SK-N-SH treated with all-trans-retinoic acid at 6 μM for 48 hours (cell line): Measurements from ENCODE around the gene CNMD.

Experiments used
- ATAC-seq: fragments of 200-7000 bp; cut with Tn5 transposase; 3 replicates; pipeline ENCODE4 v1.9.1; 2020; ENCODE audit warnings: mild to moderate bottlenecking, moderate library complexity
- ARNTL ChIP-seq: fragments of 450-650 bp; formaldehyde crosslinking; IDR thresholded peaks from 2 replicates; pipeline ENCODE4 v1.5.0; 2020; ENCODE audit warnings: low read depth, mild to moderate bottlenecking, moderate library complexity, borderline replicate concordance
- CSDC2 ChIP-seq: fragments of 250-450 bp; sonication (Bioruptor Pico); IDR thresholded peaks from 2 replicates; pipeline ENCODE4 v1.5.0; 2020; ENCODE audit warnings: mild to moderate bottlenecking, moderate library complexity
- ESRRG ChIP-seq: fragments of 250-450 bp; sonication (Bioruptor Pico); IDR thresholded peaks from 2 replicates; pipeline ENCODE4 v1.6.1; 2021; ENCODE audit warnings: mild to moderate bottlenecking
- GLIS3 ChIP-seq: fragments of 250-450 bp; sonication (Bioruptor Pico); IDR thresholded peaks from 2 replicates; pipeline ENCODE4 v1.5.0; 2020; ENCODE audit warnings: mild to moderate bottlenecking, moderate library complexity
- ISL1 ChIP-seq: fragments of 250-450 bp; sonication (Bioruptor Pico); IDR thresholded peaks from 2 replicates; pipeline ENCODE4 v2.1.2; 2022; ENCODE audit warnings: mild to moderate bottlenecking, moderate library complexity
- OSR1 ChIP-seq: fragments of 250-450 bp; sonication (Bioruptor Pico); IDR thresholded peaks from 2 replicates; pipeline ENCODE4 v1.8.0; 2022; ENCODE audit warnings: moderate library complexity, mild to moderate bottlenecking, inconsistent platforms
- PPARA ChIP-seq: fragments of 250-450 bp; sonication (Bioruptor Pico); IDR thresholded peaks from 2 replicates; pipeline ENCODE4 v1.5.0; 2020; ENCODE audit warnings: mild to moderate bottlenecking, borderline replicate concordance
- SNAI2 ChIP-seq: fragments of 250-450 bp; sonication (Bioruptor Pico); IDR thresholded peaks from 2 replicates; pipeline ENCODE4 v1.5.0; 2020; ENCODE audit warnings: mild to moderate bottlenecking, moderate library complexity
- TCF4 ChIP-seq: fragments of 250-450 bp; sonication (Bioruptor Pico); IDR thresholded peaks from 2 replicates; pipeline ENCODE4 v1.8.0; 2021; ENCODE audit warnings: mild to moderate bottlenecking, moderate library complexity, borderline replicate concordance
- TOX ChIP-seq: fragments of 250-450 bp; sonication (Bioruptor Pico); IDR thresholded peaks from 2 replicates; pipeline ENCODE4 v1.8.0; 2021; ENCODE audit warnings: mild to moderate bottlenecking, moderate library complexity, borderline replicate concordance
- ZC3H10 ChIP-seq: fragments of 250-450 bp; sonication (Bioruptor Pico); IDR thresholded peaks from 2 replicates; pipeline ENCODE4 v1.5.1; 2021; ENCODE audit warnings: mild to moderate bottlenecking, moderate library complexity
- ZFP3 ChIP-seq: fragments of 250-450 bp; sonication (Bioruptor Pico); IDR thresholded peaks from 2 replicates; pipeline ENCODE4 v1.5.0; 2020; ENCODE audit warnings: mild to moderate bottlenecking, moderate library complexity
- ZFP30 ChIP-seq: fragments of 450-650 bp; formaldehyde crosslinking; IDR thresholded peaks from 2 replicates; pipeline ENCODE4 v1.5.0; 2022; ENCODE audit warnings: mild to moderate bottlenecking, moderate library complexity
- ZNF565 ChIP-seq: fragments of 450-650 bp; formaldehyde crosslinking; conservative IDR thresholded peaks from 2 replicates; pipeline ENCODE4 v1.5.0; 2020; ENCODE audit warnings: low read depth, mild to moderate bottlenecking, moderate library complexity
- ZNF70 ChIP-seq: fragments of 450-650 bp; formaldehyde crosslinking; IDR thresholded peaks from 2 replicates; pipeline ENCODE4 v1.5.0; 2020; ENCODE audit warnings: mild to moderate bottlenecking, moderate library complexity
- ZNF8 ChIP-seq: fragments of 450-650 bp; formaldehyde crosslinking; IDR thresholded peaks from 2 replicates; pipeline ENCODE4 v1.5.0; 2020; ENCODE audit warnings: mild to moderate bottlenecking, moderate library complexity
- TF ChIP-seq, protein P1 (sequence below): fragments of 250-450 bp; sonication (Bioruptor Pico); IDR thresholded peaks from 2 replicates; pipeline ENCODE4 v1.8.0; 2021; ENCODE audit warnings: low read depth, mild to moderate bottlenecking, moderate library complexity, borderline replicate concordance
- TF ChIP-seq, protein P2 (sequence below): fragments of 250-450 bp; sonication (Bioruptor Pico); IDR thresholded peaks from 2 replicates; pipeline ENCODE4 v1.5.1; 2021; ENCODE audit warnings: mild to moderate bottlenecking, moderate library complexity
- TF ChIP-seq, protein P3 (sequence below): fragments of 250-450 bp; sonication (Bioruptor Pico); IDR thresholded peaks from 2 replicates; pipeline ENCODE4 v1.5.0; 2020; ENCODE audit warnings: mild to moderate bottlenecking, moderate library complexity
- TF ChIP-seq, protein P4 (sequence below): fragments of 250-450 bp; sonication (Bioruptor Pico); IDR thresholded peaks from 2 replicates; pipeline ENCODE4 v1.5.1; 2020; ENCODE audit warnings: low read depth, mild to moderate bottlenecking, moderate library complexity

CNMD gene

DNA sequence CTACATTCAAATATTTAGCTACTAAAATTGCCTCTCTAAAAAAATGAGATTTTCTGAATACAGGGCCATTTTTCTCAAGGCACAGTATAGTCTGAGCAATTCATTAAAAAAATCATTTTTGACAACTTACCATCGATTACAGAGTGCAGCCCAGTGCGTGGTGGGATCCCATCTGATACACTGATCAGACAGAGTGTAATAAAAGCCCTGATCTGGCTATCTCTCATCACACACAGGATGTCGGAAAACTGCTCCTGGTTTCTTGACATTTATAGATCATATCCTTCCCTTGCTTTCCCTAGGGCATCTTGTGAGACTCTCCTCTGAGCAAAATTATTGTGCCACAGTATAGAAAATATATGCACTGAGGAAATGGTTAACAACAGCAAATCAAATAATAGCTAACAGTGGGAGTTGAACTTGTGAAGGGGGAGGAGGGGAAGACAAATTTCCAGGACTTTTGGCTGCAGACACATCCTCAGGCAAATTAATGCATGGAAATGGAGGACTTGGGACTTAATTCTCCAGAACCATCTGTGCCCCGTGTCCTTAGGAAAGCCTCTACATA is 28.4 kb upstream of the CNMD start:
- ATAC-seq = no peak

DNA sequence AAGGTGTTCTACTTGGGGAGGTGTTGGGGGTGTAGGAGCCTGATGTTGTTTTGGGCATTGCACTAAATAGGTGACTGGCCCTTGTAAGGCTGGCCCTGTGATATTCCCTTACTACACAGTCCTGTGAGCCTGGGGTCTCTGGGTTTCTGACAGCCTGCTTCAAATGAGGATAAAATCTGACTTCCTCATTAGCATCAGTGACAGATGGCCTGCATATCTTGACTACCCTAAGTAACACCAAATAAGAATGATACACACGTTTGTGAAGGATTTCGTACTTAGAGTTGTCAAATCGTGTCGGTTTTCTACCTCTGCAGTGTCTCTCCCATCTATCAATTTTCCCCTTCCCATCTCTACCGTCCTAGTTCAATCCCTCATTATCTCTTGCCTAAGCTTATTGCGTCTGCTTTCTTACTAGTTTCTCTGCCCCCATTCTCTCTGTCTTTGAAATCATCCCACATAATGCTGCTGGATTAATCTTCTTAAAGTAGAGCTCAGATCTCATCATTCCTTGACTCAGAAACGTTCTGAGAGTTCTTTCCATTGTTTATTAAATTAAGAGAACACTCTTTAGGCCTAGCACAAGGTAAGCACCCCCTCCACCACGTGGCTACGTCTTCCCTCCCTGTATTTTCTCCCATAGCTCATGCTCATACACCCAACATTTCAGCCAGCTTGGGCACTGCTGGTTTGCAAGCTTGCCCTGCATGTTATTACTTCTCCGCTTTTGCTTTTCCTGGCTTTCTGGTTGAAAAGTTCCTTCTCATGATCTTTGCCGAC is 26.2 kb upstream of the CNMD start:
- ATAC-seq = no peak
- TF ChIP-seq OSR1 (CRISPR knock-in tag) = no peak
- TF ChIP-seq ZNF70 (CRISPR knock-in tag) = no peak
- TF ChIP-seq, protein P1, sequence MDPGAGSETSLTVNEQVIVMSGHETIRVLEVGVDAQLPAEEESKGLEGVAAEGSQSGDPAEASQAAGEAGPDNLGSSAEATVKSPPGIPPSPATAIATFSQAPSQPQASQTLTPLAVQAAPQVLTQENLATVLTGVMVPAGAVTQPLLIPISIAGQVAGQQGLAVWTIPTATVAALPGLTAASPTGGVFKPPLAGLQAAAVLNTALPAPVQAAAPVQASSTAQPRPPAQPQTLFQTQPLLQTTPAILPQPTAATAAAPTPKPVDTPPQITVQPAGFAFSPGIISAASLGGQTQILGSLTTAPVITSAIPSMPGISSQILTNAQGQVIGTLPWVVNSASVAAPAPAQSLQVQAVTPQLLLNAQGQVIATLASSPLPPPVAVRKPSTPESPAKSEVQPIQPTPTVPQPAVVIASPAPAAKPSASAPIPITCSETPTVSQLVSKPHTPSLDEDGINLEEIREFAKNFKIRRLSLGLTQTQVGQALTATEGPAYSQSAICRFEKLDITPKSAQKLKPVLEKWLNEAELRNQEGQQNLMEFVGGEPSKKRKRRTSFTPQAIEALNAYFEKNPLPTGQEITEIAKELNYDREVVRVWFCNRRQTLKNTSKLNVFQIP (CRISPR knock-in tag) = no peak
- no peak for TF ChIP-seq TOX (CRISPR knock-in tag)
- TF ChIP-seq SNAI2 (CRISPR knock-in tag) = no peak
- no peak for TF ChIP-seq ISL1 (CRISPR knock-in tag)
- TF ChIP-seq ZFP30 = no peak
- TF ChIP-seq, protein P2, sequence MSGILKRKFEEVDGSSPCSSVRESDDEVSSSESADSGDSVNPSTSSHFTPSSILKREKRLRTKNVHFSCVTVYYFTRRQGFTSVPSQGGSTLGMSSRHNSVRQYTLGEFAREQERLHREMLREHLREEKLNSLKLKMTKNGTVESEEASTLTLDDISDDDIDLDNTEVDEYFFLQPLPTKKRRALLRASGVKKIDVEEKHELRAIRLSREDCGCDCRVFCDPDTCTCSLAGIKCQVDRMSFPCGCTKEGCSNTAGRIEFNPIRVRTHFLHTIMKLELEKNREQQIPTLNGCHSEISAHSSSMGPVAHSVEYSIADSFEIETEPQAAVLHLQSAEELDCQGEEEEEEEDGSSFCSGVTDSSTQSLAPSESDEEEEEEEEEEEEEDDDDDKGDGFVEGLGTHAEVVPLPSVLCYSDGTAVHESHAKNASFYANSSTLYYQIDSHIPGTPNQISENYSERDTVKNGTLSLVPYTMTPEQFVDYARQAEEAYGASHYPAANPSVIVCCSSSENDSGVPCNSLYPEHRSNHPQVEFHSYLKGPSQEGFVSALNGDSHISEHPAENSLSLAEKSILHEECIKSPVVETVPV (CRISPR knock-in tag) = no peak
- TF ChIP-seq ZNF565 (CRISPR knock-in tag) = no peak
- TF ChIP-seq ZC3H10 (CRISPR knock-in tag) = no peak
- no peak for TF ChIP-seq PPARA (CRISPR knock-in tag)
- TF ChIP-seq GLIS3 (CRISPR knock-in tag) = no peak

More for the DNA sequence above, 28.4 kb upstream of the CNMD start:
- TF ChIP-seq ZC3H10 (CRISPR knock-in tag) = no peak
- TF ChIP-seq ARNTL (CRISPR knock-in tag) = no peak
- TF ChIP-seq ZNF565 (CRISPR knock-in tag) = no peak
- TF ChIP-seq ZNF8 (CRISPR knock-in tag) = no peak
- no peak for TF ChIP-seq TCF4 (CRISPR knock-in tag)
- TF ChIP-seq ESRRG (CRISPR knock-in tag) = no peak
- no peak for TF ChIP-seq OSR1 (CRISPR knock-in tag)
- no peak for TF ChIP-seq PPARA (CRISPR knock-in tag)
- TF ChIP-seq ZFP30 = no peak
- no peak for TF ChIP-seq CSDC2 (CRISPR knock-in tag)
- no peak for TF ChIP-seq SNAI2 (CRISPR knock-in tag)
- no peak for TF ChIP-seq TOX (CRISPR knock-in tag)
- TF ChIP-seq, protein P3, sequence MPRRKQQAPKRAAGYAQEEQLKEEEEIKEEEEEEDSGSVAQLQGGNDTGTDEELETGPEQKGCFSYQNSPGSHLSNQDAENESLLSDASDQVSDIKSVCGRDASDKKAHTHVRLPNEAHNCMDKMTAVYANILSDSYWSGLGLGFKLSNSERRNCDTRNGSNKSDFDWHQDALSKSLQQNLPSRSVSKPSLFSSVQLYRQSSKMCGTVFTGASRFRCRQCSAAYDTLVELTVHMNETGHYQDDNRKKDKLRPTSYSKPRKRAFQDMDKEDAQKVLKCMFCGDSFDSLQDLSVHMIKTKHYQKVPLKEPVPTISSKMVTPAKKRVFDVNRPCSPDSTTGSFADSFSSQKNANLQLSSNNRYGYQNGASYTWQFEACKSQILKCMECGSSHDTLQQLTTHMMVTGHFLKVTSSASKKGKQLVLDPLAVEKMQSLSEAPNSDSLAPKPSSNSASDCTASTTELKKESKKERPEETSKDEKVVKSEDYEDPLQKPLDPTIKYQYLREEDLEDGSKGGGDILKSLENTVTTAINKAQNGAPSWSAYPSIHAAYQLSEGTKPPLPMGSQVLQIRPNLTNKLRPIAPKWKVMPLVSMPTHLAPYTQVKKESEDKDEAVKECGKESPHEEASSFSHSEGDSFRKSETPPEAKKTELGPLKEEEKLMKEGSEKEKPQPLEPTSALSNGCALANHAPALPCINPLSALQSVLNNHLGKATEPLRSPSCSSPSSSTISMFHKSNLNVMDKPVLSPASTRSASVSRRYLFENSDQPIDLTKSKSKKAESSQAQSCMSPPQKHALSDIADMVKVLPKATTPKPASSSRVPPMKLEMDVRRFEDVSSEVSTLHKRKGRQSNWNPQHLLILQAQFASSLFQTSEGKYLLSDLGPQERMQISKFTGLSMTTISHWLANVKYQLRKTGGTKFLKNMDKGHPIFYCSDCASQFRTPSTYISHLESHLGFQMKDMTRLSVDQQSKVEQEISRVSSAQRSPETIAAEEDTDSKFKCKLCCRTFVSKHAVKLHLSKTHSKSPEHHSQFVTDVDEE (CRISPR knock-in tag) = no peak
- TF ChIP-seq GLIS3 (CRISPR knock-in tag) = no peak
- TF ChIP-seq ISL1 (CRISPR knock-in tag) = no peak
- no peak for TF ChIP-seq ZNF70 (CRISPR knock-in tag)
- TF ChIP-seq, protein P2 (CRISPR knock-in tag) = no peak
- TF ChIP-seq, protein P1 (CRISPR knock-in tag) = no peak

DNA sequence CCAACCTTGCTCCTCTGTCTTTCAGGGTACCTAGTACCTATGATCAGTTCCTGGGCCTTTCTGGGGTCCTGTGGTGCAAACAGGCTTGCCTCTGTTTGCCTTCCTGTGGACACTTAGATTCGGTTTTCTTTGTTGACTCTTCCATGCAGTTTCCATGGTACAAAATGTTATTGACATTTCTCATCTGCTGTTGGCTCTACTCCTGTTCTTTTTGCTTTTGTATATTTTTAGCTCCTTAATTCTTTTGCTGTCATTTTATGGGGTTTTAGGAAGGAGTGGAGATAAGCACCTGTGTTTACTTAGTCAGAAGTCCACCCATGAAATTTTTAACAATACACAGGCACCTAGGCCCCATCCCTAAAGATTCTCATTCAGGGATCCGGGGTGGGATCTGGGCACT is 20.5 kb upstream of the CNMD start:
- ATAC-seq = no peak
- TF ChIP-seq ARNTL (CRISPR knock-in tag) = no peak
- no peak for TF ChIP-seq ISL1 (CRISPR knock-in tag)
- no peak for TF ChIP-seq ZNF565 (CRISPR knock-in tag)
- TF ChIP-seq, protein P4, sequence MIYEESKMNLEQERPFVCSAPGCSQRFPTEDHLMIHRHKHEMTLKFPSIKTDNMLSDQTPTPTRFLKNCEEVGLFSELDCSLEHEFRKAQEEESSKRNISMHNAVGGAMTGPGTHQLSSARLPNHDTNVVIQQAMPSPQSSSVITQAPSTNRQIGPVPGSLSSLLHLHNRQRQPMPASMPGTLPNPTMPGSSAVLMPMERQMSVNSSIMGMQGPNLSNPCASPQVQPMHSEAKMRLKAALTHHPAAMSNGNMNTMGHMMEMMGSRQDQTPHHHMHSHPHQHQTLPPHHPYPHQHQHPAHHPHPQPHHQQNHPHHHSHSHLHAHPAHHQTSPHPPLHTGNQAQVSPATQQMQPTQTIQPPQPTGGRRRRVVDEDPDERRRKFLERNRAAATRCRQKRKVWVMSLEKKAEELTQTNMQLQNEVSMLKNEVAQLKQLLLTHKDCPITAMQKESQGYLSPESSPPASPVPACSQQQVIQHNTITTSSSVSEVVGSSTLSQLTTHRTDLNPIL (CRISPR knock-in tag) = no peak
- no peak for TF ChIP-seq ZFP3 (CRISPR knock-in tag)
- no peak for TF ChIP-seq ZNF70 (CRISPR knock-in tag)
- no peak for TF ChIP-seq TCF4 (CRISPR knock-in tag)
- TF ChIP-seq ESRRG (CRISPR knock-in tag) = no peak
- TF ChIP-seq ZNF8 (CRISPR knock-in tag) = no peak
- TF ChIP-seq, protein P1 (CRISPR knock-in tag) = no peak
- TF ChIP-seq GLIS3 (CRISPR knock-in tag) = no peak
